Measurements from ENCODE around the gene SOX1.

SOX1 gene

GRCh38 chr13:112103961-112104880 is 37.3 kb downstream of the SOX1 start:
- no peak for DNase-seq (ENCODE audit: low read depth)
- no peak overlapping the region for H3K4me3 ChIP-seq (ENCODE audit: control insufficient read depth, low read depth, low read length)
- TF ChIP-seq, protein P1, sequence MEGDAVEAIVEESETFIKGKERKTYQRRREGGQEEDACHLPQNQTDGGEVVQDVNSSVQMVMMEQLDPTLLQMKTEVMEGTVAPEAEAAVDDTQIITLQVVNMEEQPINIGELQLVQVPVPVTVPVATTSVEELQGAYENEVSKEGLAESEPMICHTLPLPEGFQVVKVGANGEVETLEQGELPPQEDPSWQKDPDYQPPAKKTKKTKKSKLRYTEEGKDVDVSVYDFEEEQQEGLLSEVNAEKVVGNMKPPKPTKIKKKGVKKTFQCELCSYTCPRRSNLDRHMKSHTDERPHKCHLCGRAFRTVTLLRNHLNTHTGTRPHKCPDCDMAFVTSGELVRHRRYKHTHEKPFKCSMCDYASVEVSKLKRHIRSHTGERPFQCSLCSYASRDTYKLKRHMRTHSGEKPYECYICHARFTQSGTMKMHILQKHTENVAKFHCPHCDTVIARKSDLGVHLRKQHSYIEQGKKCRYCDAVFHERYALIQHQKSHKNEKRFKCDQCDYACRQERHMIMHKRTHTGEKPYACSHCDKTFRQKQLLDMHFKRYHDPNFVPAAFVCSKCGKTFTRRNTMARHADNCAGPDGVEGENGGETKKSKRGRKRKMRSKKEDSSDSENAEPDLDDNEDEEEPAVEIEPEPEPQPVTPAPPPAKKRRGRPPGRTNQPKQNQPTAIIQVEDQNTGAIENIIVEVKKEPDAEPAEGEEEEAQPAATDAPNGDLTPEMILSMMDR (IDR thresholded peaks at IDR 0.05; ENCODE audit: control insufficient read depth, insufficient read depth, low read depth, low read length, missing control alignments), result no peak

DNA sequence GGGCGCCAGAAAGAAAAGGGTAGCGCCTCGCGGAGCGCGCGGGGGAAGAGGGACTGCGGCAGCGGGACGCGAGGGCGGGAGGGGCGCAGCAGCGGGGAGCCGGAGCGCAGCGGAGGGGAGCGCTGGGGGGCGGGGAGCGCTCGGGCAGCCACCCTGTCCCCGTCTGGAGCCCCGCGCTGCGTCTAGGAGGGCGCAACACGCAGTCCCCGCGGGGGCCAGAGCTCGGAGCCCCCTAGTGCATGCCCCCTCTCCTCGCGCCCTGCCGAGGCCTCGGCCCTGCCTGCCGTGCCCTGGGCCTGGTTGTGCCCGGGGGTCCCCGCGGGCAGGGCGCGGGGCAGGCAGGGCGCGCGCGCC is 37.9 kb downstream of the SOX1 start:
- TF ChIP-seq, protein P1 (IDR thresholded peaks at IDR 0.05; ENCODE audit: control insufficient read depth, insufficient read depth, low read depth, low read length, missing control alignments), result no peak
- H3K4me3 ChIP-seq (ENCODE audit: control insufficient read depth, low read depth, low read length), result no peak overlapping the region
- DNase-seq (ENCODE audit: low read depth), result no peak

- no peak overlapping the region for H3K4me3 ChIP-seq (ENCODE audit: control insufficient read depth, low read depth, low read length)
- TF ChIP-seq, protein P1 (IDR thresholded peaks at IDR 0.05; ENCODE audit: control insufficient read depth, insufficient read depth, low read depth, low read length, missing control alignments), result no peak
- DNase-seq (ENCODE audit: low read depth), result no peak
Observed at GRCh38 chr13:112105244-112105681, 38.3 kb downstream of the SOX1 start.

DNA sequence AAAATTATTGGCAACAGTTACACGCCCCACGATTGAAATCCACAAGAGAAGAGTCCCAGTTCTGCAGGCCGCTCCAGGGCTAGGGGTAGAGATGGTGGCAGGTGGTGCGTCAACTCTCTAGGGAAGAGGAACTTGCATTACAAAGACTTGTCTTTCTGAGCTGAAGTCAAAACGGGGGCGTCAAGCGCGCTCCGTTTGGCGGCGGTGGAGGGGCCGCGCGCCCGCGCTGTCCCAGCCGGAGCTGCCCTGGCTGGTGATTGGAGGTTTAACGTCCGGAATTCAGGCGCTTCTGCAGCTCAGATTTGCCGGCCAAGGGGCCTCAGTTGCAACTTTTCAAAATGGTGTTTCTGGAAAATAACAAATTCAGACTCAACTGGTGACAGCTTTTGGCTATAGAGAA is 38.9 kb downstream of the SOX1 start:
- DNase-seq (ENCODE audit: low read depth), result no peak
- TF ChIP-seq, protein P1 (IDR thresholded peaks at IDR 0.05; ENCODE audit: control insufficient read depth, insufficient read depth, low read depth, low read length, missing control alignments), result no peak
- H3K4me3 ChIP-seq (ENCODE audit: control insufficient read depth, low read depth, low read length), result no peak overlapping the region

GRCh38 chr13:112106478-112107141 is 39.7 kb downstream of the SOX1 start:
- H3K4me3 ChIP-seq (ENCODE audit: control insufficient read depth, low read depth, low read length), result no peak overlapping the region
- no peak for DNase-seq (ENCODE audit: low read depth)
- TF ChIP-seq, protein P1 (IDR thresholded peaks at IDR 0.05; ENCODE audit: control insufficient read depth, insufficient read depth, low read depth, low read length, missing control alignments), result no peak

- no peak overlapping the region for H3K4me3 ChIP-seq (ENCODE audit: control insufficient read depth, low read depth, low read length)
- TF ChIP-seq, protein P1 (IDR thresholded peaks at IDR 0.05; ENCODE audit: control insufficient read depth, insufficient read depth, low read depth, low read length, missing control alignments), result no peak
Observed at GRCh38 chr13:112107289-112107688, 40.3 kb downstream of the SOX1 start.

More at GRCh38 chr13:112107289-112107688, 40.3 kb downstream of the SOX1 start:
- DNase-seq (ENCODE audit: low read depth), result no peak
